CD4-positive, CD25-positive, alpha-beta regulatory T cell (primary cell): ENCODE data around the gene KDM6A. TPM values are rescaled to one million over a fixed set of nuclear protein-coding genes. Genes with fewer than 3 reads are reported as not detected.

Source experiments
- ATAC-seq, 2 donors: fragments of 150-1000 bp; cut with Tn5 transposase; one replicate each; pipeline ENCODE4 v1.10.0; 2021; ENCODE audit warnings: low read depth in 2 of 2, moderate number of reproducible peaks in 2 of 2, moderate library complexity in 1 of 2
- DNase-seq, 3 donors: peaks; one replicate each; pipeline versions ENCODE4 v3.0.0 to v3.0.0-alpha.2; 2012 to 2022; ENCODE audit warnings: mixed read lengths in 1 of 3
- H3K27ac ChIP-seq: one replicate; pipeline ENCODE4 v1.7.0; 2013; ENCODE audit warnings: mild to moderate bottlenecking, low read length; ENCODE audit not compliant: insufficient read depth, poor library complexity, severe bottlenecking
- H3K27me3 ChIP-seq: one replicate; pipeline ENCODE4 v1.7.0; 2013; ENCODE audit warnings: low read length; ENCODE audit not compliant: control insufficient read depth, insufficient read depth
- H3K36me3 ChIP-seq: one replicate; pipeline ENCODE4 v1.7.0; 2013; ENCODE audit warnings: mild to moderate bottlenecking, low read length, moderate library complexity; ENCODE audit not compliant: control insufficient read depth, insufficient read depth
- H3K4me1 ChIP-seq: 2 replicates; pipeline ENCODE4 v1.7.0; 2013; ENCODE audit warnings: mild to moderate bottlenecking, low read length; ENCODE audit not compliant: insufficient read depth, control insufficient read depth, poor library complexity, severe bottlenecking
- H3K4me3 ChIP-seq: one replicate; pipeline ENCODE4 v1.7.0; 2013; ENCODE audit warnings: low read depth, mild to moderate bottlenecking, low read length, moderate library complexity
- H3K9me3 ChIP-seq, 2 experiments: 1 replicate in 1 of 2; 2 replicates in 1 of 2; pipeline ENCODE4 v1.7.0; 2013; ENCODE audit warnings: low read length in 2 of 2, mild to moderate bottlenecking in 1 of 2, moderate library complexity in 1 of 2; ENCODE audit not compliant: control insufficient read depth in 2 of 2
- H3K27ac Mint-ChIP-seq, 3 donors: one replicate each; pipeline ENCODE4 v1.8.0; 2020 to 2022; ENCODE audit warnings: mild to moderate bottlenecking in 3 of 3, mixed read lengths in 3 of 3, moderate library complexity in 2 of 3
- H3K27me3 Mint-ChIP-seq: one replicate; pipeline ENCODE4 v1.8.0; 2022; ENCODE audit warnings: mild to moderate bottlenecking, mixed read lengths
- H3K36me3 Mint-ChIP-seq: one replicate; pipeline ENCODE4 v1.8.0; 2020; ENCODE audit warnings: mixed read lengths
- H3K4me1 Mint-ChIP-seq, 4 donors: one replicate each; pipeline ENCODE4 v1.8.0; 2020 to 2022; ENCODE audit warnings: mixed read lengths in 4 of 4, mild to moderate bottlenecking in 1 of 4
- H3K4me3 Mint-ChIP-seq, 4 donors: one replicate each; pipeline ENCODE4 v1.8.0; 2020 to 2022; ENCODE audit warnings: mild to moderate bottlenecking in 4 of 4, mixed read lengths in 4 of 4, moderate library complexity in 3 of 4
- H3K9me3 Mint-ChIP-seq, 7 donors: one replicate each; pipeline ENCODE4 v1.8.0; 2020 to 2022; ENCODE audit warnings: mixed read lengths in 7 of 7, mild to moderate bottlenecking in 3 of 7, moderate library complexity in 2 of 7
- polyA plus RNA-seq, 4 donors: library from polyadenylated mRNA; unstranded; fragments of 300-500 nt; fragmentation: Illumina TruSeq; gene quantifications; one replicate each; pipeline ENCODE4 v1.2.3, GENCODE V29; 2021
- total RNA-seq: library from RNA; stranded (reverse); gene quantifications from one replicate; pipeline ENCODE4 v1.2.3, GENCODE V29; 2022

The KDM6A gene
- total and polyA plus RNA-seq, 5 donors from 2014 or later, result 9.2 to 116 (median 20.5) TPM

DNA sequence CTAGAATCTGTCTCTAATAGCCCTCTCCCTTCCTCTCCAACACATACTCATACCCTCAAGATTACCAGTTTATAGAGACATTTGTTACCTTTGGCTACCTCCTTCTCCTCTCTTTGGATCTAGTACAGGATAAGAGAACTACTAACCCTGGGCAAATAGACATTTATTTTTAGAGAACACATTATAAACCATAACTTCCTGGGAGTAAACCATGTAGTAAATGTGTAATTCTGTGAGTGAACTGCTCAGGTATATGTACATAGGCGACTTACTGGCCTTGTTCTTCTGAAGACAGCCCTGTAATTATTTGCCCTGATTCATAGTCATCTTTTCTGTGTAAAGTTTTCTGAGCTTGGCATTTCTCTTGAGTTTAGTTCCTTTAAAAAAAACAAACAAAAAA, 94.2 kb downstream of the KDM6A start:
- peak overlapping the region in 2 of 3 donors; percentile 18 to 29 for H3K27ac Mint-ChIP-seq

DNA sequence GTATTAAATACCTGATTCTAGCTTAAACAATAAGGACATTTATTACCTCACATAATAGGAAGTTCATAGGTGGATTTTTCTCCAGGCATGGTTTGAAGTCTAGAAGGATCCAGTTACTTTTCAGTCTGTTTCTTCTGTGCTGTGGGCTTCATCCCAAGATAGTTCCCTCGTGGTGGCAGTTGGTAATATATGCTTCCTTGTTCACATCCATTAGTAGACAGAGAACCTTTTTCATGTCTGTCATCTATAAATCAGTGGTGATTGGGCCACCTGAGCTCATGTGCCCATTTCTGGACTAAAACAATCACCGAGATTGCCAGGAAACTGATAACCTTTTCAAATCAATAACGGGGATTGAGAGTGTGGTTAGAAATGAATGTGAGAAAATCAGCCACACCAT, 97.7 kb downstream of the KDM6A start:
- peaks cover 55% of the 10 kb centered on the region for H3K36me3 Mint-ChIP-seq
- H3K9me3 ChIP-seq, result peaks cover 0 to 3% of the 10 kb centered on the region in 2 experiments
- DNase-seq, result no peak
- H3K27me3 Mint-ChIP-seq, result no peaks in the 10 kb centered on the region
- ATAC-seq, result no peak
- H3K9me3 Mint-ChIP-seq, result peaks cover 0 to 23% (median 0%) of the 10 kb centered on the region in 7 donors
- H3K27ac Mint-ChIP-seq, result peak overlapping the region in 1 of 3 donors; percentile 21
- H3K27me3 ChIP-seq, result no peaks in the 10 kb centered on the region
- H3K36me3 ChIP-seq, result peaks cover 2% of the 10 kb centered on the region
- peaks cover 20% of the 10 kb centered on the region for H3K4me1 ChIP-seq
- no peak overlapping the region for H3K27ac ChIP-seq
- no peak overlapping the region for H3K4me3 ChIP-seq
- H3K4me1 Mint-ChIP-seq, result peaks cover 28 to 66% (median 50%) of the 10 kb centered on the region in 4 donors
- no peak overlapping the region for H3K4me3 Mint-ChIP-seq

More for the DNA sequence above, 94.2 kb downstream of the KDM6A start:
- no peak for ATAC-seq
- Mint-ChIP-seq H3K36me3 (peaks cover 41% of the 10 kb centered on the region), H3K4me3 (peak overlapping the region in 2 of 4 donors; percentile 34 to 71), H3K27me3 (no peaks in the 10 kb centered on the region), H3K9me3 (peaks cover 0 to 6% (median 0%) of the 10 kb centered on the region in 7 donors), H3K4me1 (peaks cover 24 to 77% (median 43%) of the 10 kb centered on the region in 4 donors)
- H3K27me3 ChIP-seq, result no peaks in the 10 kb centered on the region
- H3K4me1 ChIP-seq, result peaks cover 35% of the 10 kb centered on the region
- H3K27ac ChIP-seq, result no peak overlapping the region
- no peaks in the 10 kb centered on the region for H3K9me3 ChIP-seq
- H3K36me3 ChIP-seq, result peaks cover 2% of the 10 kb centered on the region
- DNase-seq, result no peak
- H3K4me3 ChIP-seq, result no peak overlapping the region

DNA sequence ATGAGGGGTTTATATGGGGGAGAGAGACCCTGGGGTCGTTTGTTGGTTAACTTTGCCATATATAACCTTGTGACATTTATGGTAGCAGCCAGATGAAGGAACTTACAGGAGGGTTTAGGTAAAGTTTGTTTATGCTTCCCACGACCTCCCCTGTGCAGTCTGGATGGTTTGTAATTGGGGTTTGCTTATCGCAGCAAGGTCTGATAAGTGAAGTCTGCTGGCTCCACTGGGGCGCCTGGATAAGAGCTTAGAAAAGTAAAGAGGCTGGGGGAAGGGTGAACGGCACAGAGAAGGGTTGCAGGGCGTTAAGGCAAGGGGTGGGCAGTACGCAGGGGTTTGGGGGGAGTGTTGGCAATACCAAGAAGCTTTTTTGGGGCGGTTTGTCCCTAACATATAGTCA, 98.7 kb downstream of the KDM6A start:
- H3K27ac ChIP-seq, result no peak overlapping the region
- DNase-seq, result no peak
- Mint-ChIP-seq H3K9me3 (peaks cover 0 to 26% (median 2%) of the 10 kb centered on the region in 7 donors), H3K27ac (peak overlapping the region in 1 of 3 donors; percentile 63), H3K4me1 (peaks cover 25 to 64% (median 48%) of the 10 kb centered on the region in 4 donors), H3K4me3 (peak overlapping the region in 1 of 4 donors; percentile 24), H3K27me3 (no peaks in the 10 kb centered on the region), H3K36me3 (peaks cover 52% of the 10 kb centered on the region)
- no peak overlapping the region for H3K4me3 ChIP-seq
- H3K36me3 ChIP-seq, result peaks cover 5% of the 10 kb centered on the region
- H3K9me3 ChIP-seq, result peaks cover 0 to 4% of the 10 kb centered on the region in 2 experiments
- H3K4me1 ChIP-seq, result peaks cover 14% of the 10 kb centered on the region
- no peaks in the 10 kb centered on the region for H3K27me3 ChIP-seq
- ATAC-seq, result no peak

DNA sequence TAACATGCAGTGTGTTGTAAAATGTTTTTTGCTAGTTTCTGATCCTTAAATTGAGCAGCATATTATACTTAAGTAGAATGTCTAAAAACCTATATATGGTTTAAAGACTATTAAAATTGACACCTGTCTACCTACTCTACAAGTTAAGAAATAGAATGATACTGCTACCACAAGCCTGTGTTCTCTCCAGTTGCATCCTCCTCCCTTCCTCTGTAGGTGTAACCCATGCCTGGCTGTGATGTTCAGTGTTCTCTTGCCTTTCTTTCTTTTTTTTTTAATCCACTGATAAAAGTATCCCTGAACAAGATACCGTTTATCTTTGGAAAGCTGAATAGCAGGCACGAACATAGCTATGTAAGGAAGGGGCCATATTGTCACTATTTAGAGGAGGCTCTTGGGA, 99.1 kb downstream of the KDM6A start:
- H3K27ac ChIP-seq, result no peak overlapping the region
- ATAC-seq, result no peak
- H3K4me1 Mint-ChIP-seq, result peaks cover 23 to 64% (median 47%) of the 10 kb centered on the region in 4 donors
- DNase-seq, result no peak
- peak overlapping the region in 1 of 4 donors; percentile 24 for H3K4me3 Mint-ChIP-seq
- peaks cover 0 to 26% (median 2%) of the 10 kb centered on the region in 7 donors for H3K9me3 Mint-ChIP-seq
- peaks cover 51% of the 10 kb centered on the region for H3K36me3 Mint-ChIP-seq
- peak overlapping the region in 1 of 3 donors; percentile 26 for H3K27ac Mint-ChIP-seq
- H3K27me3 Mint-ChIP-seq, result no peaks in the 10 kb centered on the region
- no peaks in the 10 kb centered on the region for H3K27me3 ChIP-seq
- H3K9me3 ChIP-seq, result peaks cover 0 to 4% of the 10 kb centered on the region in 2 experiments
- H3K36me3 ChIP-seq, result peaks cover 5% of the 10 kb centered on the region
- H3K4me1 ChIP-seq, result peaks cover 14% of the 10 kb centered on the region
- H3K4me3 ChIP-seq, result no peak overlapping the region

DNA sequence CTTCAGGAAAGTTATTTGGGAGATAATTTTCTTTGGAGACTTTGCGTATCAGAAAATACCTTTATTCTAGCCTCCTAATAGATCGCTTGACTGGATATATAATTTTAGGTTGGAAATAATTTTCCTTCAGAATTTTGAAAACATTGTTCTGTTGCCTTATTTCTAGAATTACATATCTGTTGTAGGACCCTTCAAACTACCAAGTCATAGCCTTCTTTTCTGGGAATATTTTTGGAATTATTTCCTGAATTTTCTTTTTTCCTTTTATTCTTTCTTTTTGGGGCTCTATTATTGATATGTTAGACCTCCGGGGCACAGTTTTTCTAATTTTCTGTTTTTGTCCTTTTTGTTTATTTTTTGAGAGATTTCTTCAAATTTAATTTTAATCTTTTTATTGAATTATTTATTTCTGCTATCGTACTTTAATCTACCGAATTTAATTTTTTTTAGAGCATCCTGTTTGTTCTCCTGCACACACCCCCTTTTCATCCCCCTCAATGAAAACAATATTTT, 100.5 kb downstream of the KDM6A start:
- Mint-ChIP-seq H3K4me1 (peaks cover 15 to 63% (median 37%) of the 10 kb centered on the region in 4 donors), H3K4me3 (no peak overlapping the region), H3K9me3 (peaks cover 0 to 26% (median 2%) of the 10 kb centered on the region in 7 donors), H3K27ac (peak overlapping the region in 1 of 3 donors; percentile 82), H3K36me3 (peaks cover 49% of the 10 kb centered on the region), H3K27me3 (no peaks in the 10 kb centered on the region)
- H3K36me3 ChIP-seq, result peaks cover 5% of the 10 kb centered on the region
- no peak overlapping the region for H3K4me3 ChIP-seq
- no peaks in the 10 kb centered on the region for H3K27me3 ChIP-seq
- ATAC-seq, result no peak
- no peak for DNase-seq
- H3K9me3 ChIP-seq, result peaks cover 0 to 4% of the 10 kb centered on the region in 2 experiments
- H3K27ac ChIP-seq, result no peak overlapping the region
- peaks cover 7% of the 10 kb centered on the region for H3K4me1 ChIP-seq

DNA sequence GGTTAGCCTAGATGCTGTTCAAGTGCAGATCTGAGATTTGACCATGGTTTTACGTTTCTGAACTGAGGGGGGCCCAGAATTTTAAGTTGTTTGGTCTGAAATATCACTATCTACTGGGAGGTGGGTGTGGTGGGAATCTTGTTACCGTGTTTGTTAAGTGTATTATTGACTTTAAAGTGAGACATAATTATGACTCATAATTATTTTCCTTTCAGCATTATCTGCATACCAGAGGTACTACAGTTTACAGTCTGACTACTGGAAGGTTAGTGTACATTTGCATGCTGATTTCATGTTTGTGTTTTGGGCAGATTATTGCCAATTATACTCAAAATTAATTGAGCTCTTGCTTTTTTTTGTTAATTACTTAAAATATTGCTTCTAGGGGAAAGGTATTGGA, 101.5 kb downstream of the KDM6A start:
- peaks cover 0 to 26% (median 2%) of the 10 kb centered on the region in 7 donors for H3K9me3 Mint-ChIP-seq
- H3K27me3 Mint-ChIP-seq, result no peaks in the 10 kb centered on the region
- ATAC-seq, result no peak
- Histone ChIP-seq H3K4me1 (peaks cover 7% of the 10 kb centered on the region), H3K27me3 (no peaks in the 10 kb centered on the region), H3K27ac (no peak overlapping the region), H3K4me3 (no peak overlapping the region), H3K36me3 (peaks cover 5% of the 10 kb centered on the region), H3K9me3 (peaks cover 0 to 4% of the 10 kb centered on the region in 2 experiments)
- DNase-seq, result no peak
- H3K4me1 Mint-ChIP-seq, result peaks cover 21 to 66% (median 37%) of the 10 kb centered on the region in 4 donors
- peak overlapping the region in 2 of 3 donors; percentile 1 to 40 for H3K27ac Mint-ChIP-seq
- peaks cover 56% of the 10 kb centered on the region for H3K36me3 Mint-ChIP-seq
- peak overlapping the region in 1 of 4 donors; percentile 7 for H3K4me3 Mint-ChIP-seq

DNA sequence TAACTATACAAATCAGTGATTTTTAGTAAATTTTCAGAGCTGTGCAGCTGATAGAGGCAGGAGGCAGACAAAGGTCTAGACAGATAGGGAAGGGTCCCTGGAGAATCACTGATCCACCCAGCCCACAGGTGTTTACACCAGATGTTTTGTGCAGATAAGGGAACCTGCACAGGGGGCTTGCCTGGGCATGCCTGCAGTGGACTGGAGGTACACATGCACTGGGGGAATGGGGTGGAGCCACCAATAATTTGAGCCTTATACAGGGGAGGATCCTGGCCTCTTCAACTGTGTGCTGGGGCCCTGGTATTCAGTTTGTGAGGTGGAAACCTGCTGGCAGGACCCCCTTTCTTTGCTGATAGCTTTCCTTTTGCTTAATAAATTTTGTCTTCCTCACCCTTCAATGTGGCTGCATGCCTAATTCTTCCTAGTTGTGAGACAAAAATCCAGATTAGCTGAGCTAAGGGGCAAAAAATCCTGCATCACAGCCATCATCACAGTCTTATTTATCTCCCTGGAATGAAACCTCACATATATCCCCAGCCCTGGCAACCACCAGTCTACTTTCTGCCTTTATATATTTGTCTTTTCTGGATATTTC, 102.8 kb downstream of the KDM6A start:
- H3K27ac Mint-ChIP-seq, result no peak overlapping the region
- peak in 1 of 3 donors; percentile 55 for DNase-seq
- Histone ChIP-seq H3K27ac (no peak overlapping the region), H3K27me3 (no peaks in the 10 kb centered on the region), H3K36me3 (peaks cover 5% of the 10 kb centered on the region), H3K4me1 (peaks cover 7% of the 10 kb centered on the region), H3K9me3 (peaks cover 0 to 4% of the 10 kb centered on the region in 2 experiments), H3K4me3 (no peak overlapping the region)
- H3K4me1 Mint-ChIP-seq, result peaks cover 20 to 71% (median 34%) of the 10 kb centered on the region in 4 donors
- H3K9me3 Mint-ChIP-seq, result peaks cover 0 to 26% (median 2%) of the 10 kb centered on the region in 7 donors
- H3K27me3 Mint-ChIP-seq, result no peaks in the 10 kb centered on the region
- peaks cover 55% of the 10 kb centered on the region for H3K36me3 Mint-ChIP-seq
- H3K4me3 Mint-ChIP-seq, result no peak overlapping the region
- ATAC-seq, result no peak
